ENCODE data around the gene WDR4. TPM values are rescaled to one million over a fixed set of nuclear protein-coding genes. Genes with fewer than 3 reads are reported as not detected.
"Not testable (repeated sequence)": the region's sequence is repeated elsewhere in the genome, so short reads cannot be mapped to it uniquely, and the experiment has no call there.

WDR4 gene
- total and polyA plus RNA-seq, 2 experiments from 2014 or later: 8.8 to 9.3 TPM

- H3K4me3 ChIP-seq: no peak overlapping the region
- no peaks in the 10 kb centered on the region for H3K27me3 ChIP-seq
- H3K36me3 ChIP-seq: no peaks in the 10 kb centered on the region
- no peak overlapping the region for H3K27ac ChIP-seq
- DNase-seq (ENCODE audit: low read depth in 1 of 2, low spot score in 1 of 2): no peak
- no peaks in the 10 kb centered on the region for H3K9me3 ChIP-seq (ENCODE audit: low read depth)
- TF ChIP-seq CTCF (IDR thresholded peaks at IDR 0.05; ENCODE audit: low read depth, low read length): no peak
- no peaks in the 10 kb centered on the region for H3K4me1 ChIP-seq (ENCODE audit: low read depth)
These were observed 71.3 kb downstream of the WDR4 start for GRCh38 chr21:42807938-42808613.

GRCh38 chr21:42807293-42807895 is 71.9 kb downstream of the WDR4 start:
- H3K36me3 ChIP-seq; H3K27me3 ChIP-seq; H3K9me3 ChIP-seq (ENCODE audit: low read depth); H3K27ac ChIP-seq; H3K4me1 ChIP-seq (ENCODE audit: low read depth); H3K4me3 ChIP-seq; DNase-seq (ENCODE audit: low read depth in 1 of 2, low spot score in 1 of 2): not testable (repeated sequence)

GRCh38 chr21:42806509-42807140 is 72.7 kb downstream of the WDR4 start:
- no peaks in the 10 kb centered on the region for H3K36me3 ChIP-seq
- DNase-seq (ENCODE audit: low read depth in 1 of 2, low spot score in 1 of 2): no peak
- no peaks in the 10 kb centered on the region for H3K27me3 ChIP-seq
- TF ChIP-seq CTCF (IDR thresholded peaks at IDR 0.05; ENCODE audit: low read depth, low read length): no peak
- no peaks in the 10 kb centered on the region for H3K9me3 ChIP-seq (ENCODE audit: low read depth)
- no peak overlapping the region for H3K4me3 ChIP-seq
- H3K4me1 ChIP-seq (ENCODE audit: low read depth): no peaks in the 10 kb centered on the region
- H3K27ac ChIP-seq: no peak overlapping the region

GRCh38 chr21:42801616-42802015 is 77.7 kb downstream of the WDR4 start:
- not testable (repeated sequence) for H3K27me3 ChIP-seq; DNase-seq (ENCODE audit: low read depth in 1 of 2, low spot score in 1 of 2); H3K36me3 ChIP-seq; H3K9me3 ChIP-seq (ENCODE audit: low read depth); H3K27ac ChIP-seq; H3K4me1 ChIP-seq (ENCODE audit: low read depth); H3K4me3 ChIP-seq

GRCh38 chr21:42799948-42800347 is 79.4 kb downstream of the WDR4 start:
- H3K4me3 ChIP-seq: no peak overlapping the region
- no peak for DNase-seq (ENCODE audit: low read depth in 1 of 2, low spot score in 1 of 2)
- TF ChIP-seq CTCF (IDR thresholded peaks at IDR 0.05; ENCODE audit: low read depth, low read length): no peak

GRCh38 chr21:42799516-42799915 is 79.8 kb downstream of the WDR4 start:
- Histone ChIP-seq H3K4me3 (no peak overlapping the region), H3K36me3 (no peaks in the 10 kb centered on the region), H3K27me3 (no peaks in the 10 kb centered on the region), H3K4me1 (ENCODE audit: low read depth) (no peaks in the 10 kb centered on the region), H3K27ac (no peak overlapping the region), H3K9me3 (ENCODE audit: low read depth) (no peaks in the 10 kb centered on the region)
- no peak for TF ChIP-seq CTCF (IDR thresholded peaks at IDR 0.05; ENCODE audit: low read depth, low read length)
- DNase-seq (ENCODE audit: low read depth in 1 of 2, low spot score in 1 of 2): no peak

More at GRCh38 chr21:42799948-42800347, 79.4 kb downstream of the WDR4 start:
- Histone ChIP-seq H3K4me1 (ENCODE audit: low read depth) (no peaks in the 10 kb centered on the region), H3K27ac (no peak overlapping the region), H3K27me3 (no peaks in the 10 kb centered on the region), H3K36me3 (no peaks in the 10 kb centered on the region), H3K9me3 (ENCODE audit: low read depth) (no peaks in the 10 kb centered on the region)

Other genes with a start within 250 kb of the WDR4 start
- 9.3 and 14.2 TPM in 2 replicates for gene PDE9A, start 225.9 kb downstream of the WDR4 start, total RNA-seq
- gene PDE9A, start 225.9 kb downstream of the WDR4 start, polyA plus RNA-seq: 6.8 and 12.5 TPM in 2 replicates
- gene NDUFV3, start 13.8 kb upstream of the WDR4 start, total RNA-seq: 28.9 and 50.5 TPM in 2 replicates
- gene NDUFV3, start 13.8 kb upstream of the WDR4 start, polyA plus RNA-seq: 47.5 and 55.1 TPM in 2 replicates
- 0.07 and 0.42 TPM in 2 replicates for gene ERVH48-1, start 46.1 kb upstream of the WDR4 start, total RNA-seq
- gene ERVH48-1, start 46.1 kb upstream of the WDR4 start, polyA plus RNA-seq: 0.11 and 0.24 TPM in 2 replicates
- 8.1 and 10.5 TPM in 2 replicates for gene PKNOX1, start 95.0 kb upstream of the WDR4 start, total RNA-seq
- 10.5 and 15.1 TPM in 2 replicates for gene PKNOX1, start 95.0 kb upstream of the WDR4 start, polyA plus RNA-seq
- 53.8 and 102 TPM in 2 replicates for gene CBS, start 196.3 kb upstream of the WDR4 start, total RNA-seq
- gene CBS, start 196.3 kb upstream of the WDR4 start, polyA plus RNA-seq: 85.4 and 93.6 TPM in 2 replicates
- gene U2AF1, start 228.0 kb upstream of the WDR4 start, total RNA-seq: 13.9 and 46.0 TPM in 2 replicates
- 73.3 and 83.8 TPM in 2 replicates for gene U2AF1, start 228.0 kb upstream of the WDR4 start, polyA plus RNA-seq

Data from cardiac muscle cell (in vitro differentiated cells and primary cell).